Ovary (tissue), 3 donors: Measurements from ENCODE around the gene COL4A5.

Source experiments
- POLR2A ChIP-seq: fragments of 450-650 bp; IDR thresholded peaks from one replicate; pipeline ENCODE4 v1.6.1; 2017; ENCODE audit warnings: antibody characterized with exemption, mild to moderate bottlenecking, moderate library complexity
- TF ChIP-seq, protein P1 (sequence below), 3 donors: fragments of 450-650 bp in 2 of 3; fragments of 200-600 bp in 1 of 3; IDR thresholded peaks; one replicate each; pipeline versions ENCODE4 v1.5.1 to v1.8.0; 2016 to 2022; ENCODE audit warnings: antibody characterized with exemption in 3 of 3, mild to moderate bottlenecking in 1 of 3
- donor health status: DM: no; HTN: no; CAD: no.

DNA sequence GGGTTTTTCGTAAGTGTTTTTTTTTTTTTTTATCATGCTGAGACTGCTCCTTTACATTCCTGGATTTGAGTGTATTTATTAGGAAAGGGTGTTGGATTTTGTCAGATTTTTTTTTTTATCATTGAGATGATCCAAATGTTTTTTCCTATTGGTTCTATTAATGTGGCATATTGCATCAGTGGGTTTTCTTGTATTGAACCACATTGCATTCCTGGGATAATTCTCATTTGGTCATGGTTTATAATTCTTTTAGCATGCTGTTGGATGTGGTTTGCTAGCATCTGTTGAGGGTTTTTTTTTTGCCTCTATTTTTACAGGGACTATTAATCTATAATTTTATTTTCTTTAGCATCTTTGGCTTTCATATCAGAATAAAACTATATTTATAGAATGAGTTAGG is 28.8 kb downstream of the COL4A5 start:
- TF ChIP-seq, protein P1, sequence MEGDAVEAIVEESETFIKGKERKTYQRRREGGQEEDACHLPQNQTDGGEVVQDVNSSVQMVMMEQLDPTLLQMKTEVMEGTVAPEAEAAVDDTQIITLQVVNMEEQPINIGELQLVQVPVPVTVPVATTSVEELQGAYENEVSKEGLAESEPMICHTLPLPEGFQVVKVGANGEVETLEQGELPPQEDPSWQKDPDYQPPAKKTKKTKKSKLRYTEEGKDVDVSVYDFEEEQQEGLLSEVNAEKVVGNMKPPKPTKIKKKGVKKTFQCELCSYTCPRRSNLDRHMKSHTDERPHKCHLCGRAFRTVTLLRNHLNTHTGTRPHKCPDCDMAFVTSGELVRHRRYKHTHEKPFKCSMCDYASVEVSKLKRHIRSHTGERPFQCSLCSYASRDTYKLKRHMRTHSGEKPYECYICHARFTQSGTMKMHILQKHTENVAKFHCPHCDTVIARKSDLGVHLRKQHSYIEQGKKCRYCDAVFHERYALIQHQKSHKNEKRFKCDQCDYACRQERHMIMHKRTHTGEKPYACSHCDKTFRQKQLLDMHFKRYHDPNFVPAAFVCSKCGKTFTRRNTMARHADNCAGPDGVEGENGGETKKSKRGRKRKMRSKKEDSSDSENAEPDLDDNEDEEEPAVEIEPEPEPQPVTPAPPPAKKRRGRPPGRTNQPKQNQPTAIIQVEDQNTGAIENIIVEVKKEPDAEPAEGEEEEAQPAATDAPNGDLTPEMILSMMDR (IDR thresholded peaks at IDR 0.05): no peak
- no peak for TF ChIP-seq POLR2A
